SK-N-MC (cell line): ENCODE measurements around the gene GCSAM.

Experiments
- EZH2 ChIP-seq: fragments of 200-600 bp; sonication (generic); IDR thresholded peaks from one replicate; pipeline ENCODE4 v1.6.1; 2017; ENCODE audit warnings: antibody characterized with exemption
- FOXP2 ChIP-seq: optimal IDR thresholded peaks from 2 replicates; pipeline ENCODE3; 2011; ENCODE audit warnings: mild to moderate bottlenecking, moderate library complexity; ENCODE audit not compliant: insufficient read depth; ENCODE audit errors: extremely low read length, control extremely low read depth
- POLR2AphosphoS5 ChIP-seq: IDR thresholded peaks from 2 replicates; pipeline ENCODE4 v1.6.1; 2012; ENCODE audit warnings: mild to moderate bottlenecking, low read depth, low read length, borderline replicate concordance

DNA sequence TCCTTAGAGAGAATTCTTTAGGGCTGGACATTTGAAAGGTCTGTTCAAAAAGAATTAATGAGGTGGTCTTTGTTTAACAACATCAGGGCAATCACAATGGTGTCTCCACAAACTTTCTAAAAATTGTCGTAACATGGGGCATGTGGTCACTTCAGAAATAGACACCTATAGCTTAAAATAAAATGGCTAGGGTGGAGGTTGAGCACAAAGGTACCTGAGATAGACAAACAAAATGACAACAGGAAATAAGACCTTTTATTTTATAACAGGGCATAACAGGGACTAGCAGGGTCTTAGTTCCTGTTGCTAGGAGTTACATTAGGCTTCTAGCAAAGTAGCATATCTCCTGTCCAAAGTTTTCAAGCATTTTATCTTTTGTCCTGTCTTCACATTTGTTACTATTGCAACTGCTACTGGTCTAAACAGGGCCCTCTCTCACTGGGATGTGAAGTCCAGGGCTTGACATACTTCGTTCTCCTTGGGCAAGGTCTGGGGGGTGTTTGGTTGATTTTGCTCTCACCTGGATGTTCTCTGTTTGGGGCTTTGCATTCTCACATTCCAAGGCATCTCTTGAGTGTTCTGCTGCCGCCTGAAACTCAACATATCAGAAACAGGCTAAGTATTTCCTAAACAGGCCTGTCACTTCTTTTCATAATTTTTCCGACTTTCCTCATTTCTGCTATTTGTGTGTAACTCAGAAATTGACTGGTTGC is 3.0 kb downstream of the GCSAM start:
- no peak for TF ChIP-seq EZH2
- no peak for TF ChIP-seq POLR2AphosphoS5
- TF ChIP-seq FOXP2, result no peak
